CD4-positive, alpha-beta T cell (primary cell): ENCODE results near the gene ISCU. TPM values are rescaled to one million over a fixed set of nuclear protein-coding genes. Genes with fewer than 3 reads are reported as not detected.
A peak's percentile ranks its signal among the peaks of the same experiment; 100 is the strongest.

Experiments
- ATAC-seq: fragments of 200-7000 bp; cut with Tn5 transposase; one replicate; pipeline ENCODE4 v1.10.0; 2022; ENCODE audit warnings: mild to moderate bottlenecking; ENCODE audit not compliant: poor library complexity
- CTCF ChIA-PET: fragments of 350-600 bp; sonication (Branson Sonifier 250); formaldehyde crosslinking; loops from one replicate; lab custom pipeline; 2021; ENCODE audit warnings: antibody characterized with exemption, inconsistent platforms; lab: Charles Lee
- POLR2A ChIA-PET: fragments of 350-600 bp; sonication (Branson Sonifier 250); formaldehyde crosslinking; loops from one replicate; lab custom pipeline; 2021; ENCODE audit warnings: antibody characterized with exemption, inconsistent platforms; lab: Charles Lee
- DNase-seq, 14 experiments: peaks; one replicate each; pipeline ENCODE4 v3.0.0-alpha.2; 2013 to 2020; ENCODE audit warnings: mixed read lengths in 2 of 14
- H3K27ac ChIP-seq, 2 donors: one replicate each; pipeline versions ENCODE4 v1.5.1 to v1.7.0; 2013; ENCODE audit warnings: low read length in 2 of 2, low read depth in 1 of 2, mild to moderate bottlenecking in 1 of 2
- H3K27me3 ChIP-seq, 2 experiments: 1 replicate in 1 of 2; 2 replicates in 1 of 2; pipeline versions ENCODE4 v1.6.1 to v1.7.0; 2013; ENCODE audit warnings: low read length in 2 of 2, control low read depth in 1 of 2, mild to moderate bottlenecking in 1 of 2, moderate library complexity in 1 of 2; ENCODE audit not compliant: insufficient read depth in 2 of 2, control insufficient read depth in 1 of 2
- H3K36me3 ChIP-seq: one replicate; pipeline ENCODE4 v1.6.1; 2013; ENCODE audit warnings: low read length, control low read depth; ENCODE audit not compliant: insufficient read depth
- H3K4me1 ChIP-seq: one replicate; pipeline ENCODE4 v1.6.1; 2013; ENCODE audit warnings: low read length, control low read depth; ENCODE audit not compliant: insufficient read depth
- H3K4me3 ChIP-seq: one replicate; pipeline ENCODE4 v1.5.1; 2013; ENCODE audit warnings: mild to moderate bottlenecking, low read length, moderate library complexity
- H3K9me3 ChIP-seq, 2 experiments: 1 replicate in 1 of 2; 2 replicates in 1 of 2; pipeline versions ENCODE4 v1.6.1 to v1.7.0; 2013; ENCODE audit warnings: low read length in 2 of 2, mild to moderate bottlenecking in 2 of 2, control low read depth in 1 of 2, moderate library complexity in 1 of 2; ENCODE audit not compliant: control insufficient read depth in 1 of 2, insufficient read depth in 1 of 2
- H3K27ac Mint-ChIP-seq: one replicate; pipeline ENCODE4 v1.8.0; 2020; ENCODE audit warnings: mixed read lengths
- H3K27me3 Mint-ChIP-seq: one replicate; pipeline ENCODE4 v1.8.0; 2021; ENCODE audit warnings: mixed read lengths
- H3K36me3 Mint-ChIP-seq: one replicate; pipeline ENCODE4 v1.8.0; 2021; ENCODE audit warnings: low read depth, mixed read lengths
- H3K4me1 Mint-ChIP-seq: one replicate; pipeline ENCODE4 v1.8.0; 2021; ENCODE audit warnings: low read depth, mixed read lengths
- H3K4me3 Mint-ChIP-seq: one replicate; pipeline ENCODE4 v1.8.0; 2020; ENCODE audit warnings: mild to moderate bottlenecking, mixed read lengths
- H3K9me3 Mint-ChIP-seq: one replicate; pipeline ENCODE4 v1.8.0; 2020; ENCODE audit warnings: mixed read lengths
- CTCF ChIP-seq: fragments of 200-600 bp; IDR thresholded peaks from one replicate; pipeline ENCODE4 v1.8.0; 2022; ENCODE audit warnings: antibody characterized with exemption, mild to moderate bottlenecking
- intact Hi-C, 2 experiments: fragments of 100-400 bp; cut with DNase I in 1 of 2; cut with micrococcal nuclease in 1 of 2; formaldehyde crosslinking; loops; one replicate each; pipeline versions ENCODE4 v1.15.1 to v1.9.0; 2023 to 2025; cut with DNase I, micrococcal nuclease
- total RNA-seq, 174 experiments: library from RNA in 2 of 174; stranded (reverse) in 2 of 174; gene quantifications; one replicate each; pipeline ENCODE4 v1.2.3 and lab custom pipeline; 2021 to 2026

The ISCU gene
- total RNA-seq, 2 experiments from 2014 or later: 269 to 270 TPM

- H3K4me3 Mint-ChIP-seq: no peak overlapping the region
- Histone ChIP-seq H3K27ac (no peak overlapping the region), H3K9me3 (no peaks in the 10 kb centered on the region), H3K4me1 (no peaks in the 10 kb centered on the region), H3K27me3 (no peaks in the 10 kb centered on the region), H3K36me3 (peaks cover 97% of the 10 kb centered on the region), H3K4me3 (no peak overlapping the region)
- ChIA-PET CTCF (no interaction called here), POLR2A (no interaction called here)
- DNase-seq: no peak
- TF ChIP-seq CTCF: no peak
- no peaks in the 10 kb centered on the region for H3K9me3 Mint-ChIP-seq
- no peaks in the 10 kb centered on the region for H3K27me3 Mint-ChIP-seq
- H3K27ac Mint-ChIP-seq: no peak overlapping the region
- ATAC-seq: no peak
- intact Hi-C loops: no loop called here
- no peaks in the 10 kb centered on the region for H3K4me1 Mint-ChIP-seq
- H3K36me3 Mint-ChIP-seq: peaks cover 99% of the 10 kb centered on the region
These were observed 36.7 kb upstream of the ISCU start for GRCh38 chr12:108525681-108526080.

GRCh38 chr12:108526482-108527165, 35.8 kb upstream of the ISCU start:
- CTCF ChIA-PET: no interaction called here
- no peak for ATAC-seq

GRCh38 chr12:108527166-108527496, 35.3 kb upstream of the ISCU start:
- H3K4me1 Mint-ChIP-seq: no peaks in the 10 kb centered on the region
- ATAC-seq (no peak), DNase-seq (no peak)
- H3K36me3 ChIP-seq: peaks cover 97% of the 10 kb centered on the region
- no peak overlapping the region for H3K4me3 Mint-ChIP-seq
- POLR2A ChIA-PET: interaction anchor here (0.6 kb wide), 1 partner anchor 758 kb away, joined by 3 read pairs; no protein-coding TSS in a partner anchor
- intact Hi-C loops: no loop called here
- H3K9me3 Mint-ChIP-seq: no peaks in the 10 kb centered on the region
- peak overlapping the region; percentile 48 for H3K27ac Mint-ChIP-seq
- H3K27me3 Mint-ChIP-seq: no peaks in the 10 kb centered on the region
- H3K4me1 ChIP-seq: no peaks in the 10 kb centered on the region
- no peaks in the 10 kb centered on the region for H3K9me3 ChIP-seq
- CTCF ChIA-PET: no interaction called here
- H3K36me3 Mint-ChIP-seq: peaks cover 97% of the 10 kb centered on the region
- no peak overlapping the region for H3K4me3 ChIP-seq
- H3K27ac ChIP-seq: no peak overlapping the region
- no peaks in the 10 kb centered on the region for H3K27me3 ChIP-seq
- no peak for TF ChIP-seq CTCF

More at GRCh38 chr12:108526482-108527165, 35.8 kb upstream of the ISCU start:
- Histone ChIP-seq H3K9me3 (no peaks in the 10 kb centered on the region), H3K4me1 (no peaks in the 10 kb centered on the region), H3K36me3 (peaks cover 97% of the 10 kb centered on the region), H3K4me3 (no peak overlapping the region), H3K27ac (no peak overlapping the region), H3K27me3 (no peaks in the 10 kb centered on the region)
- no peaks in the 10 kb centered on the region for H3K27me3 Mint-ChIP-seq
- H3K4me1 Mint-ChIP-seq: no peaks in the 10 kb centered on the region
- H3K4me3 Mint-ChIP-seq: no peak overlapping the region
- peaks cover 99% of the 10 kb centered on the region for H3K36me3 Mint-ChIP-seq
- H3K9me3 Mint-ChIP-seq: no peaks in the 10 kb centered on the region
- no peak overlapping the region for H3K27ac Mint-ChIP-seq
- no peak for TF ChIP-seq CTCF
- POLR2A ChIA-PET: no interaction called here
- intact Hi-C loops: no loop called here
- no peak for DNase-seq
